CD4-positive, alpha-beta T cell treated with Interleukin-4 for 1 hour (primary cell): ENCODE measurements around the gene MON2.
A peak's percentile ranks its signal among the peaks of the same experiment; 100 is the strongest.
"Not testable (repeated sequence)": the region's sequence is repeated elsewhere in the genome, so short reads cannot be mapped to it uniquely, and the experiment has no call there.

Experiments used
- DNase-seq, 2 donors: peaks; one replicate each; pipeline ENCODE4 v3.0.0-alpha.2; 2020 to 2022

Gene MON2

DNA sequence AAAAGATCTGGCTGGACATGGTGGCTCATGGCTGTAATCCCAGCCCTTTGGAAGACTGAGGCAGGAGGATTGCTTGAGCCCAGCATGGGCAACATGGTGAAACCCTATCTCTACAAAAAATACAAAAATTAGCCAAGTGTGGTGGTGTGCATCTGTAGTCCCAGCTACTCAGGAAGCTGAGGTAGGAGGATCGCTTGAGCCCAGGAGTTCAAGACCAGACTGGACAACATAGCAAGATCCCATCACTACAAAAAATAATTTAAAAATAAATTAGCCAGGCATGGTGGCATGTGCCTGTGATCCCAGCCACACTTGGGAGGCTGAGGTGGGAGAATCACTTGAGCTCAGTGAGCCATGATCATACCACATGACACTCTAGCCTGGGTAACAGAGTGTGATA is 92.7 kb downstream of the MON2 start:
- DNase-seq, result not testable (repeated sequence)

DNA sequence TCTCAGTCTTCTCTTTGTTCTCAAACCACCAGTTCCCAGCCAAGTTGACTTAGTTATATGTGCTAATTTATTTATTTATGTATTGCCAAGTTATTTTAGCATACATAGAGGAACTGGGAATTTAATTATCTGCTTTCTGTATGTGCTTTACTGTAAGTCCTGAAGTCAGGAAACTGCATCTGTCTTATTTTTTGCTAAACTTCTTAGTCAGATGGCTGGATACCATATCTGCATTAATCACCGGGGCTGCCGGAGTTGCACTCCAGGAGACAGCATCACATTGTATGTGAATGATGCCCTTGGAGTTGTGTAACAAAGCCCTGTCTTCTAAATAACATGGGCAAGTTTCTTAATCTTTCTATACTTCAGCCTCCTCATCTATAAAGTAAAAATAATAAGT is 96.2 kb downstream of the MON2 start:
- no peak for DNase-seq

DNA sequence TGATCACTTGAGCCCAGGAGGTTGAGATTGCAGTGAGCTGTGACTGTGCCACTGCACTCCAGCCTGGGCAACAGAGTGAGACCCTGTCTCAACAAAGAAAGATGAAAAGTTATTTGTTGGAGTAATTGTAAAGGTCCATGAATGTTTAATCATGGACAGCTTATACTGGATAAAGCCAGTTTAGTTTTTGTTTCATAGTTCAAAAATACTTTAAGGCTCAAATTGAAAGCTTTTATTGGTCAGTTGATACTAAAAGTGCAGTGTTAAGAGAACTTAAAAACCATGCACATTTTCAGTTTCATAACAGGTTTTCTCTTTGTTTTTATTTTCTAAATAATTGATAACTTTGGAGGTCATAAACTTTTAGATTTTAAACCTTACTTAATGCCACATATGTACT is 108.4 kb downstream of the MON2 start:
- DNase-seq, result no peak

DNA sequence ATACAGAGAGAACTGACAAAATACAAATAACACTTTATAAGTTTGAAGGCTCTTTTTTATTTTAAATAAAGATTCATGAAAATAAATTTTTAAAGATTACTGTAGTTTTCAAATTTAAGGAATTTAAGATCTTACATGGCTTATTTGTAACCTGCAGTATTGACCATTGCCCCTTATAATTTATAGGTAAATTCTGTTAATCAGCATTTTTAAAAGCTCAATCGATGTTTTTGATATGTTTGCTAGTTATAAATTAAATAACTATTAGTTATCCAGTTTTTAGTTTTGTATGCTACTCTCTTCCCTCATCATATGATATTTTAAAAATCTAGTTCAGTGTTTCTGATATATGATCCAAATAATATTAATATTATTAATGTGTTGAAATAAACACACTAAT is 109.9 kb downstream of the MON2 start:
- DNase-seq, result no peak

DNA sequence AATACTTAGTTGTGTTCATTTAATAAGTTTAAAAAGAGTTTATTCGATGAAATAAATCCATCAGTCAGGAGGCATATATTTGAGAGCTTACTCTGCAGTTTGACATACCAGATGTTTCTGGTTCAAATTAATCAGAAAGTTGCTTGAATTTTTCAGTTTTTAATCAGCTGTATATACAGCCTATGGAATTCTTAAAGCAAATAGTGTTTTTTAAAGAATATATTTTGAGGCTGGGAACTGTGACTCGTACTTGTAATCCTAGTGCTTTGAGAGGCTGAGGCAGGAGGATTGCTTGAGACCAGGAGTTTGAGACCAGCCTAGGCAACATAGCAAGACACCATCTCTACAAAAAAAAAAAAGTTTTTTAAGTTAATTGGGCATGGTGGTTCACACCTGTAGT is 112.1 kb downstream of the MON2 start:
- no peak for DNase-seq

DNA sequence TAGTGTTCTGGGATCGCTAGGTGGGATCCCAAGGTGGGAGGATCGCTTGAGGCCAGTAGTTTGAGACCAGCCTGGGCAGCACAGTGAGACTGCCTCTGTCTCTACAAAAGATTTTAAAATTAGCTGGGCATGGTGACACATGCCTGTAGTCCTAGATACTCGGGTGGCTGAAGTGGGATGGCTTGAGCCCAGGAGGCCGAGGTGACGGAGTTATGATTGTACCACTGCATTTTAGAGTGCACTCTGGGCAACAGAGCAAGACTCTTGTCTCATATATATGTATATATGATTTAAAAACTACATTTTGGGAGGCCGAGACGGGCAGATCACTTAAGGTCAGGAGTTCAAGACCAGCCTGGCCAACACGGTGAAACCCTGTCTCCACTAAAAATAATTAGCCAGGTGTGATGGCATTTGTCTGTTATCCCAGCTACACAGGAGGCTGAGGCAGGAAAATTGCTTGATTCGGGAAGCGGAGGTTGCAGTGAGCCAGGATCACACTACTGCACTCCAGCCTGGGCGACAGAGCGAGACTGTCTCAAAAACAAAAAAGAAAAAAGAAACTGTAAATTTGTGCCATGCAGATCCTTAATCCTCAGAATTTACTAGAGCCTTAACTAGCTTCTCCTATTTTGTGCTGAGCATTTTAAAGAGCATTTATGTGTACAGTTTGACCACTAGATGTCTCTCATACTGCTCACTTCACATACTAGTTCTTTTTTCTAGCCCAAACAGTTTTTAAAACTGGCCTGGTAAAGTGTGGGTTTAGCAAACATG is 114.8 kb downstream of the MON2 start:
- DNase-seq, result peak in 1 of 2 donors; percentile 55

DNA sequence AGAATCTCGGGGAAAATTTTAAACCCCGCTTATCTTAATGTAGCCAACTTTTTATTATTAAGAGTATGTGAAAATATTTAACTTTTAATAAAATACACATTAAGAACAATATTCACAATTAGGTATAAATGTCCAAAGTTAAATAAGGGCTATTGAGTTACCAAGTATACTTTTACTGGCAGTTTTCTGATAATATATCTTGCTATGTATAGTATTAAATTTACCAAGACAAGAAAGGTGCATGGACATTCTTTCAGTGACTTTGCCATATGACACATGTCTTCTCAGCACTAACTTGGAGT is 115.4 kb downstream of the MON2 start:
- DNase-seq, result no peak

DNA sequence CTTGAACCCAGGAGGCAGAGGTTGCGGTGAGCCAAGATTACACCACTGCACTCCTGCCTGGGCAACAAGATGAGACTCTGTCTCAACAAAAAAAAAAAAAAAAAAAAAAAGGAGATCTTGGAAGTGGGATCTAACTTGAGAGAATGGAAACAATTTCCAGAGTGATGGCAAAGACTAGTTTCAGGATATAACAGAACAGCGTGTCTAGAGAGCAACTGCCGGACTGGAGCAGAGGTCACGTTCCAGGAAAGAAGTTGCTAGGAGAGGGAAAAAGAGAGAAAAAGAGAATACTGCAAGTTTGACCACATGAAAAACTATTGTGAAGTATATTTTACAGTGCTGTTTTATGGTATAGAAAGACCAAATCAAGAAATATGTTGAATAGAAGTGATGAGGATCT is 118.0 kb downstream of the MON2 start:
- no peak for DNase-seq

DNA sequence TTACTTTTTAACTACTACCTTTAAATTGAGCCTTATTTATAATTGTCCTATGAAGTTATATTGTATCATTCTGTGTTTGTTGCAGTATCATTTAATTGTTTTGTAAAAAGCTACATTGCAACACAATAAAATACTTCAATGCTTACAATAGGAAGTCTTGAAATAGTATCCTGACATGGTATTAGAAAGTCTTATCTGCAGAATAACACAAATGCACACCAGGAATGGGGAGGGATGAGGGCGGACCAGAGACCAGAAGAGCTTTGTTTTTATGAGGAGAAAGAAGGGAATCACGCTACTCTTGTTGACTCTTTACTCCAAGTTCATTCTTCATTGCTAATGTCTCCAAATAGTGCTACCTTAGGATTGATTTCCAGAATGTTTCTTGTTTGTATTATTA is 120.2 kb downstream of the MON2 start:
- no peak for DNase-seq

DNA sequence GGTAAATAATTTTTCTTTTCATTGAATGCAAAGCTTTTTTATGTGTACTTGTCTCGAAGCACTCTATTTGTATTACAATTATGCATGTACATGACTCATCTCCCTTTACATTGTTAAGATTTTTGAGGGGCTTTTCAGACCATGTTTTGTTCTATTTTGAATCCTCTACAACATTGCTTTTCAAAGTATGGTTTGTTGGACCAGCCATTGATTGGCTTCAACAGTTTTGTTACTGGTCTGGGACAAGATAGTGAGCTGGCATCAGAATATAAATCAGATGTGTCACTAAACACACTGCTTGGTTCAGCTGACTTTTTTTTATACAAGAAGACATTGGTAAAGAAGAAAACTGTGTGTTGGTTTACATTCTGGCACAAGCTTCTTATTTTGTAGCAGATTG is 122.3 kb downstream of the MON2 start:
- DNase-seq, result no peak

DNA sequence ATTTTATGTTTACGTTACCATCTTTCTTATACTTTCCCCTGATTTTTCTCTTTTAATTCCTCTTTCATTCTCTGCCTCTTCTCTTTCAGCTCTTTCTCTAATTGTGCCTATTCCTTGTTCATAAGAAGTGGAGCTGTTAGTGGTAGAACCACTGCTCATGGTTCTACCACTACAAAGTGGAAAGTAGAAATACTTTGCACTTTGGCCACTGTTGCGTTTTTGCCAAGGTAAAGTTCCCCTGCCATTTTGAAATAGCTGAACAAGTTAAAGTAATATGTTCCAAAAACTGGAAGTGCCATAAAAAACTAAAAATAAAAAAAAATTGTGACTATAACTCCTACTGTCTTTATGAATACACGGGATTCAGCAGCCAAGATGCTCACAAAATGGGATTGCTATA is 130.6 kb downstream of the MON2 start:
- no peak for DNase-seq

DNA sequence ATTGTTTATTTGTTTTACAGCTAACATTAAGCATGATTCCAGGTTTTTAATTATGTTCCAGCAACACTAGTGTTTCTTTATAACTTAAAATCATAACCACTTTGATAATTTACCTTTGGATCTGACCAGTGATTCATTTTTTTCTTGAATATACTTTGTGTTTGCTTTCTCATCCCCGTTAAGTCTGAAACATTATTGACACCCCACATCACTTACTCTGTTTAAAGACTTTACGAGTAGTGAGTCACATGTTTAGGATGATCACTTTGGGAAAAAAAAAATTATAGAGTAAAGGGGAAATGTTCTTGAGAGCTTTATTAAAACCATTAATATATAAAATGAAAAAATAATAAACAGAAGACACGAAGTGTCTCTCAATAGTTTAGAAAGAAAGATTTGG is 132.2 kb downstream of the MON2 start:
- no peak for DNase-seq

DNA sequence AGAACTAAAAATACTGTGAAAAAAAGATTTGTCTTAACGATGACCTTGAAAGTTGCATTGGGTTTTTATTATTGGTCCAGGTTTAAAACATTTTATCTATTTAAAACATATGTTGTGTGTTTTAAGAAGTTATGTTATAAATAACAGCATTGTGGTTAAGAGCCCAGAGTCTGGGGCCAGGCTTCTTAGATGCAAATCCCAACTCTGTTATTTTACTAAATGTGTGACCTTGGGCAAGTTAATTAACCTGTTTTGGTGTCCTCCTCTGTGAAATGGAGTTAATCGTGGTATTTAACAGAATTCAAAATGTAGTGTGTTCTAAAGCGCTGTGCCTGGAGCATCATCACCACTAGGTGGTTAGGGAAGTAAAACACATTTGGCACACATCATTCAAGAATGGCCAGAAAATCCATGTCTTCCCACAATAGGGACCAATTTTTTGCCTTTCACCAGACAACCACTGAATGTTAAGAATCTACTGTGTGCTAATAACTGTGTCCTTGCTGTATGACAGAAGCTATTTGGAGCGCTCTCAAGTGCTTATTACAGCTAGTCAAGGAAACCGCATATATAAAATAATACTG is 133.3 kb downstream of the MON2 start:
- DNase-seq, result no peak

DNA sequence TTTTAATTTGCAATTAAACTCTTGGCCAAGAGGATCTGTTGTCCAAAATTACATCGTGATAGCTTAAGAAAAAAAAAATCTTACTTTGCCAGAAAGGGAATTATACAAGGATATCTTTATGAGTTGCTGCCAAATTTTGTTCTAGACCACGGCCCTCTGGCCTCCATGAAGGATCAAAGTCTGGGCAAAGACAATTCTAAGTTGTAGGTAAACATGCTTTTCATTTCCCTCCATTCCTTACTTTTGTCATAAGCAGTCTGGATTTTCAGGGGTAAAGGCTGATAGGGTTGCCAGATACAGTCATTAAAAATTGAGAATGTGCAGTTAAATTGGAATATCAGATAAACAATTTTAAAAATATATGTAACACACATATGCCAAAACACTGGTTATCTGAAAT is 135.1 kb downstream of the MON2 start:
- no peak for DNase-seq

DNA sequence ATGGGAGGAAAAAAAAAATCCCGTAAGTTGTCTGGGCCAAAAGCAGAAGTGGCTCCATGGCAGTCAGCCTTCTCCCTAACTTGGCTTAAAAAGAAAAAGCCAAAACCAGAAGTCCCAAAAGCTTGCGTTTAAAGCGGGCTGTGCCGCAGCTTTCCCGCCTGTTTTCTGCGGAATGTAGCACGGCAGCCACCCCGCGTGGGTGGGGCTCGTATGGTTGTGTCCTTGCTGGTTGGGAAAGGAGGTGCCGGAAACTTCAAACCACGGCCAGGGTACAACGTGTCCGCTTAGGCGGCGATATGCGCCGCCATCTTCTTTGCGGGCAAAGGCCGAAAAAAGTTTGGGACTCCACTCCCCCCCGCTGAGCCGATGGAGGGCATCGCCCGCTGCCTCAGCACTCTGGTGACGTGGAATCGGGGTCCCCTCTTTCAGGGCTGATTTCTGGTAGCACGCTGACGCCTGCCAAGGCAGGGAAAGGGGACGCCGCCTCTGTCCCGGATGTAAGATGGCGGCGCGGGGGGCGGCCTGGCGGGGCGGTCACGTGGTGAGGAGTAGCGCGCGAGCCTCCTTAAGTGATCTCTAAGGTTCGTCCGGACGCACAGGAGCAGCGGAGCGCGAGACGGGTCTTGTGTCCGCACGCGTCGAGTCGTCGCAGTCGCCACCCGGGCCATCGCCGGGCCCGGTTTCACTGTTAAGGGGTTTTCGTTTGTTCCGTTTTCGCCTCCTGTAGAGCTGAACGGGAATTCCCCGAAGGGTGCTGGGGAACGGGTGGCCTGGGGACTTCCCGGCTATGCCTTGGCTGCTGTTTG is 135.8 kb downstream of the MON2 start:
- peak; percentile 91 for DNase-seq

DNA sequence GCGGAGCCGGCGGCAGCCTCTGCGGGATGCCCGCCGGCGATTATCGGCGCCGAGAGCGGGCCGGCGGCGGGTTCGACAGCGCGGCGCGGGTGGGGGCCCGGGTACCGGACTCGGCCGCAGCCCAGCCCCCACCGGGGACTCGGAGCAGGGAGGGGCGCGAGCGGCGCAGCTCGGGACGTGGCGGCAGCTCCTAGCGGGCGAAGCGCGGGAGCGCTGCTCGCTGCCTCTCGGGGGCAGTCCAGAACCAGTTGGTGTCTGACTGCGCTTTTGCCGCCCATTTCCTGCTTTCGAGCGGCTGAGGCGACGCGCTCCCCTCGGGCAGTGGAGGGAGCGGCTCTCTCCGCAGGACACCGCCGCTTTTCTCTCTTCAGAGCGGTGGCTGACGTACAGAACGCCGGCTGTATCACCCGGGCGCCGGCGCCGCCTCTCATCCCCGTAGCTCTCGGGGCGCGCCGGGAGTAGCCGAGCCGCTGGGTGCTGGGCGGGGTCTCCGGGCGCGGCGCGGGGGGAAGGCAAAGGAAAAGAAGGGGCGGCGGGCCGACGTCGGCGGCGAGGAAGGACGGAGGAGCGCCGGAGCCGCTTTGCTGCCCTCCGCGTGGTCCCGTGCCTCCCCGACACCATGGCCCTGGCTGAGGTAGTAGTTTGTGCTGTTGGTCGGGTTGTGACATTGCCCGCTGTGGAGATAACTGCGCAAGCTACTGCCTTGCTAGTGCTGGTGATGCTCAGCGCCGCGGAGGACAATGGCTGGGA is 136.6 kb downstream of the MON2 start:
- DNase-seq, result peak; percentile 86

DNA sequence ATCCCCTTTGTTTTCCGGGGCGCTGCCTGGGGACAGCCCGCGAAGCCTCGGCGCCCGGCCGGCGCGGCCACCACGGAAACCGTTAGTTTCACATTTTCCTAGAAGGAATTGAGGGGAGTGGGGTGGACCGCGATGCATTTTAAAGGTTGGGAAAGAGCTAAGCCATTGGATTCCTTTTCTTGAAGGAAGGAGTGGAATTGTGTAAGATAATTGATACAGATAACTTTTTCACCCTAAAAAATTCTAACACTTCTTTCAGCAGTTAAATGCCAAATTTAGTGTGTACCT is 137.1 kb downstream of the MON2 start:
- no peak for DNase-seq

DNA sequence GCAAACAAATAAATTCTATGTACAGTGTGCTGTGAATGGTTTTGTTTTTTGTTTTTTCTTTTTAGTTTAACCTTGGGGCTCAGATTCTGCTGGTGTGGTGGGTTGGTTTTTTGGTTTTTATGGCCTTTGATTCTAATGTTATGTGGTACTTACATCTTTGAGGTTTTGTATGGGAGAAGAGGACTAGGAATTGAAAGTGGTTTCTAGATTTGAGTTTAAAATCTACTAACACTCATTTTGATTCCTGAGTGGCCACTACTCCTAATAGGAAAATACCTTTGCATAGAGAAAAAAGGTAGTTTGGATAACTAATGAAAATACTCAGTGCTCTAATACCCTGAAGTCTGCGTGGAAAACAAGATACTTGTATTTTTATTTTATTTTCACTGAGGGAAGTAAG is 137.7 kb downstream of the MON2 start:
- DNase-seq, result peak in 1 of 2 donors; percentile 22

DNA sequence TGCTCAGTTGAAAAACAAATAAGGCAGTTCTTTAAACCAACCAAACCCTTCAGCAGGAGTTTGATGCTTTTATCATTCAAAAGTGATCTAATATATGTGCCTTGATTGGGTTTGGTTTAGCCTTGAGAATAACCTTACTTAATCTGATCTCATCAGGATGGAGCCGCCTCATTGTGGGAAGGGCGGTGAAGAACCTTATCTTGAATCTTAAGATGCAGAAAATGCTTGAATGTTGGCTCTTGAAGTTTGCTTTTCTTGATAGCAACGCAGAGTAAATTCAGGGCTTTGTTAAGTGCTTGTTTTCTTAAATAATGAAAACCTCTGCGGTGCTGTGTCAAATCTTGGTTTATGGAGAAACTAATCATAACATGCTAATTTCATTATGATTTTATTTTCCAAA is 138.2 kb downstream of the MON2 start:
- DNase-seq, result peak in 1 of 2 donors; percentile 49

DNA sequence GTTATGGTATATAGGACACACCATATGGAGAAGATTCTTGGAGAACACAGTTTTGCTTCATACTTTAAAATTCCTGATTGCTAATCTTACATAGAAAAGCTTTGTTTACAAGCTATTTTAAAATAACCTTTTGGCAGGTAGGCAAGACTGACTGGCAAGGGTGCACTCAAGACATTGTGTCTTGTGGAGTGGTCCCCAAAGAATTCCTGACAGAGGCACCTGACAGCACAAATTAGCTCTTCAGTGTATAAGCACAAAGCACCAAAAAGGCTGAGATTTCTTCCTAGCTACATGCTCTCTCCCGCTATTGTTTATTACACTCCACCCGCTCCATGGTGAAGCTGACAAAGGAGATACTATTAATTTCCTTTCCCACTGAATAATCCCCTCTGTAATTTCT is 139.4 kb downstream of the MON2 start:
- DNase-seq, result no peak

DNA sequence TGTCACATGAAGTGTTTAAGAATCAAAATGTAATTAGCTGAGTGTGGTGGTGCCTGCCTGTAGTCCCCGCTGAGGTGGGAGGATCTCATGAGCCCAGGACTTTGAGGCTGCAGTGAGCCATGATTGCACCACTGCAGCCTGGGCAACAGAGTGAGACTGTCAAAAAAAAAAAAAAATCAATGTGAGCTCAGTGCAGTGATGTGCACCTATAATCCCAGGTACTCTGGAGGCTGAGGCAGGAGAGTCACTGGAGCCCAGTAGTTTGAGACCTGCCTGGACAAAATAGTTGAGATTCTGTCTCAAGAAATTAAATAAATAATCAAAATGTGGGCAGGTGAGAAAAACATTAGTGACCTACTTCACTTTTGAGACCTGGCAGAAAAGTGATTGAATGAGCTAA is 140.0 kb downstream of the MON2 start:
- no peak for DNase-seq

DNA sequence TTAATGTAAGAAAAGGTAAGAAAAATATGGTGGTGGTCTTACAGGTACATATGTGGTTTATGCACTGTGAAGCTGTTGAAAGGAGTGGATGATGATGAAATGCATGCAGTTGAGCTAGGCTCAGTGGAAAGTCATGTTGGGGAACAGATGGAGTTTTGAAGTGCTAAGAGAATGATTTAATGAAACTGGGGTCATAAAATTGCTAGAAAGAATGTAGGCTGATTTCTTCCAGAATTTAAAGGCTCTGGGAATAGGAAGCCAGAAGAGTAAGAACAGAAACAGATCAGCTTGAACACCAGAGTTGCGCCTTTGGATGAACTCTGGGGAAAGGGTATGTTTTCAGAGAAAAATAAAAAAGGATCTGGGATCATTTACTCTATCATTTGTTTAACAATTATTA is 146.5 kb downstream of the MON2 start:
- DNase-seq, result no peak

DNA sequence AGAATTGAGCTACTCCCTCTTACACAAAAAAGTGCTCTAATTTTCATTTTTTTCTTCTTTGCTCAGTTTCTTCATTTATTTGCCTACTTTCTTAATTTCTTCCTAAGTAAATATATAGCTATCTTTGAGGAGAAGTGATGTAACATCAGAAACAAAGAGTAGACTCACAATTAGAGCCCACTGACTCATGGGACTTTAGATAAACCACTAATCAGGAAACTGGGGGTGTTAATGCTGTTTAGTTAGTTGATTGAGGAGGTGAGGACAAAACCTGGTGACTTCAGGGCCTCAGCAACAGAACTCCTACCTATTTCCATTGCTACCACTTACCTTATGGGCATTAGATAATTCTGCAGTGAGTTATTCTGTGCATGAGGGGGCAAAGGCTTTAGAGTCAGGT is 151.7 kb downstream of the MON2 start:
- DNase-seq, result no peak

DNA sequence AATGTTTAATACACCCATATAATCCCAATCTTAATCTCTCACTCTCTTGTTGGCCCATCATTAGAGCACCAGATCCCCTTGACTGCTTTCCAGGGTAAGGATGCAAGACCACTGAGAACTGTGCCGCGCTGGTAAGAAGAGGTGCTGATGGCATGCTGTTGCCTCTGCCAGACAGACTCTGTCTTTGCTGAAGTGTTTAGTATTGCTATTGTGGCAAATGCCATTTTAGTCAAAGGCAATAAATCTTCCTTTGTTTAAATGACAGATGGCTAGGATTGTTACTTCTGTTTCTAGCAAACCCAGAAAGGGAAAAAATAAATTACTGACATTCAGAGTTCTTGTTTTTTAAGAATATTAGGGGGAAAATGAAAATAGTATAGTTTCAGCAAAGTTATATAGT is 152.3 kb downstream of the MON2 start:
- DNase-seq, result no peak
